Measurements from ENCODE around the gene PSME4.
A peak's percentile ranks its signal among the peaks of the same experiment; 100 is the strongest.
"Not testable (repeated sequence)": the region's sequence is repeated elsewhere in the genome, so short reads cannot be mapped to it uniquely, and the experiment has no call there.

PSME4 gene

GRCh38 chr2:53861824-53862223 is 109.0 kb downstream of the PSME4 start:
- Mint-ChIP-seq H3K9me3 (no peaks in the 10 kb centered on the region), H3K4me1 (no peaks in the 10 kb centered on the region), H3K27ac (peak overlapping the region in 1 of 3 experiments; percentile 37), H3K36me3 (ENCODE audit: low read depth) (peaks cover 51% of the 10 kb centered on the region), H3K4me3 (no peak overlapping the region), H3K27me3 (ENCODE audit: low read depth) (no peaks in the 10 kb centered on the region)
- TF ChIP-seq CTCF (IDR thresholded peaks at IDR 0.05; ENCODE audit: unreplicated experiment in 3 of 3) = no peak

GRCh38 chr2:53859206-53860181 is 111.3 kb downstream of the PSME4 start, which contains the start of gene GPR75:
Gene GPR75 (minus strand): TSS chr2:53859967. CDS start chr2:53854756, 5,211 bp downstream.
- Mint-ChIP-seq H3K27ac (no peak within 1 kb of the TSS), H3K27me3 (ENCODE audit: low read depth) (no peaks in the 10 kb centered on the region), H3K4me3 (no peak within 1 kb of the TSS), H3K4me1 (no peaks in the 10 kb centered on the region), H3K9me3 (no peaks in the 10 kb centered on the region), H3K36me3 (ENCODE audit: low read depth) (peaks cover 36% of the 10 kb centered on the region)
- no peak for TF ChIP-seq CTCF (IDR thresholded peaks at IDR 0.05; ENCODE audit: unreplicated experiment in 3 of 3)

- Mint-ChIP-seq H3K27ac (no peak overlapping the region), H3K27me3 (ENCODE audit: low read depth) (no peaks in the 10 kb centered on the region), H3K9me3 (no peaks in the 10 kb centered on the region), H3K36me3 (ENCODE audit: low read depth) (peaks cover 52% of the 10 kb centered on the region), H3K4me3 (no peak overlapping the region), H3K4me1 (no peaks in the 10 kb centered on the region)
- no peak for TF ChIP-seq CTCF (IDR thresholded peaks at IDR 0.05; ENCODE audit: unreplicated experiment in 3 of 3)
Observed at GRCh38 chr2:53856272-53856671, 114.5 kb downstream of the PSME4 start.

GRCh38 chr2:53854678-53855077 is 116.1 kb downstream of the PSME4 start:
- Mint-ChIP-seq H3K27ac (no peak overlapping the region), H3K4me3 (no peak overlapping the region), H3K27me3 (ENCODE audit: low read depth) (no peaks in the 10 kb centered on the region), H3K4me1 (no peaks in the 10 kb centered on the region), H3K9me3 (no peaks in the 10 kb centered on the region), H3K36me3 (ENCODE audit: low read depth) (peaks cover 44% of the 10 kb centered on the region)
- TF ChIP-seq CTCF (IDR thresholded peaks at IDR 0.05; ENCODE audit: unreplicated experiment in 3 of 3) = no peak

- Mint-ChIP-seq H3K9me3 (no peaks in the 10 kb centered on the region), H3K27me3 (ENCODE audit: low read depth) (no peaks in the 10 kb centered on the region), H3K4me3 (no peak overlapping the region), H3K36me3 (ENCODE audit: low read depth) (peaks cover 41% of the 10 kb centered on the region), H3K27ac (no peak overlapping the region), H3K4me1 (no peaks in the 10 kb centered on the region)
- TF ChIP-seq CTCF (IDR thresholded peaks at IDR 0.05; ENCODE audit: unreplicated experiment in 3 of 3) = no peak
Observed at GRCh38 chr2:53852532-53852931, 118.3 kb downstream of the PSME4 start.

GRCh38 chr2:53851052-53851757 is 119.6 kb downstream of the PSME4 start:
- H3K36me3 Mint-ChIP-seq (ENCODE audit: low read depth) = peaks cover 36% of the 10 kb centered on the region
- not testable (repeated sequence) for H3K4me1 Mint-ChIP-seq; H3K4me3 Mint-ChIP-seq; H3K9me3 Mint-ChIP-seq; H3K27me3 Mint-ChIP-seq (ENCODE audit: low read depth); H3K27ac Mint-ChIP-seq
